ENCODE results near the gene MMD2.

The MMD2 gene

GRCh38 chr7:4884164-4884563, 74.8 kb downstream of the MMD2 start:
- Mint-ChIP-seq H3K4me1 (peaks cover 29% of the 10 kb centered on the region), H3K9me3 (no peaks in the 10 kb centered on the region), H3K27me3 (ENCODE audit: low read depth, poor library complexity) (peaks cover 22% of the 10 kb centered on the region), H3K4me3 (no peak overlapping the region), H3K36me3 (ENCODE audit: low read depth) (no peaks in the 10 kb centered on the region), H3K27ac (no peak overlapping the region)
- TF ChIP-seq CTCF (IDR thresholded peaks at IDR 0.05): no peak
- no peak for DNase-seq

GRCh38 chr7:4883372-4884144, 75.4 kb downstream of the MMD2 start, which contains the start of gene RADIL:
Gene RADIL (minus strand): TSS chr7:4883716. CDS start chr7:4878139, 5,577 bp downstream.
- H3K27ac Mint-ChIP-seq: peak within 1 kb of the TSS; percentile 70
- no peaks in the 10 kb centered on the region for H3K36me3 Mint-ChIP-seq (ENCODE audit: low read depth)
- TF ChIP-seq CTCF (IDR thresholded peaks at IDR 0.05): peak; percentile 74
- DNase-seq: peak; percentile 98
- peaks cover 21% of the 10 kb centered on the region for H3K27me3 Mint-ChIP-seq (ENCODE audit: low read depth, poor library complexity)
- no peaks in the 10 kb centered on the region for H3K9me3 Mint-ChIP-seq
- peak within 1 kb of the TSS; percentile 85 for H3K4me3 Mint-ChIP-seq
- peaks cover 33% of the 10 kb centered on the region for H3K4me1 Mint-ChIP-seq

DNA sequence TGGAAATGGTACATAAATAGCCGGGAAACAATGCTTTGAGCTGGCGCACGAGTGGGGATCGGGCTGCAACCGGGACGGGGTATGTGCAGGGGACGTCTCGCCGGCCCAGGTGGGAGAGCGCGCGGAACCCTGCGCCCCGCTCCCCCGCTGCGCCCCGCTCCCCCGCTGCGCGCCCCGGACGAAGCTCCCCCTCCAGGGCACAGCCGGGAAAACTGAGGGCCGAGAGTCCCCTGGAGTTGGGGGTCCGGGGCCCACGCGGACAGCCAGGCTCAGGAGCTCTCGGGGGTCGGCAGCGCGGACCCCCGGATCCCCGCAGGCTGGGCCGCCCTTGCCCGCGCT, 76.0 kb downstream of the MMD2 start:
- Mint-ChIP-seq H3K27me3 (ENCODE audit: low read depth, poor library complexity) (peaks cover 21% of the 10 kb centered on the region), H3K4me1 (peaks cover 35% of the 10 kb centered on the region), H3K4me3 (peak overlapping the region; percentile 85), H3K36me3 (ENCODE audit: low read depth) (peaks cover 1% of the 10 kb centered on the region), H3K9me3 (no peaks in the 10 kb centered on the region), H3K27ac (peak overlapping the region; percentile 70)
- TF ChIP-seq CTCF (IDR thresholded peaks at IDR 0.05): no peak
- no peak for DNase-seq

GRCh38 chr7:4882169-4883032, 76.6 kb downstream of the MMD2 start:
- TF ChIP-seq CTCF (IDR thresholded peaks at IDR 0.05): no peak
- peaks cover 35% of the 10 kb centered on the region for H3K4me1 Mint-ChIP-seq
- peaks cover 7% of the 10 kb centered on the region for H3K36me3 Mint-ChIP-seq (ENCODE audit: low read depth)
- H3K4me3 Mint-ChIP-seq: peak overlapping the region; percentile 85
- H3K27ac Mint-ChIP-seq: peak overlapping the region; percentile 70
- H3K9me3 Mint-ChIP-seq: no peaks in the 10 kb centered on the region
- peak; percentile 54 for DNase-seq
- H3K27me3 Mint-ChIP-seq (ENCODE audit: low read depth, poor library complexity): peaks cover 21% of the 10 kb centered on the region

DNA sequence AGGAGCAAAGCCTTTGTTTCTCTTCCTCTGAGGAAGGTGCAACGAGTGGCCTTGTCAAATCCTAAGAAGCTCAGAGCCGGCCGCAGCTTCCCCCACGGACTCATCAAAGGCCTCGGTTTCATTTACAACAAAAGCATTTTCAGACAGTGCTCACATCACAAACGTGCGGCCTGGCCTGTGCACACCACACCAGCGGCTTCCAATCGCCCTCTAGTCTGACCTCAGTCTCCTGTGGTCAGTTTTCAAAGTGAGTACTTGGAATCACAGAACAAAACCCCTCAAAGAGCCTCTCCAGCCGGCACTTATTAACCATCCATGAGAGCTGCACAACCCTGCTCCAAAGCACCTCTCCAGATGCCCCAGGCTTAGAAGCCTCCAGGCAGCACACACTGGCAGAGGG, 78.8 kb downstream of the MMD2 start:
- Mint-ChIP-seq H3K4me1 (peaks cover 35% of the 10 kb centered on the region), H3K4me3 (peak overlapping the region; percentile 59), H3K27ac (peak overlapping the region; percentile 95), H3K27me3 (ENCODE audit: low read depth, poor library complexity) (peaks cover 8% of the 10 kb centered on the region), H3K36me3 (ENCODE audit: low read depth) (peaks cover 17% of the 10 kb centered on the region), H3K9me3 (no peaks in the 10 kb centered on the region)
- DNase-seq: no peak
- no peak for TF ChIP-seq CTCF (IDR thresholded peaks at IDR 0.05)

Measured in nephron progenitor cell (in vitro differentiated cells).